HG02943 (cell line): ENCODE data around the gene FBXW4.

Source experiments
- ATAC-seq: cut with Tn5 transposase; IDR thresholded peaks from one replicate; pipeline ENCODE4 v1.9.1; 2021; ENCODE audit warnings: mild to moderate bottlenecking, low read depth, moderate library complexity; ENCODE audit not compliant: unreplicated experiment

FBXW4 gene

GRCh38 chr10:101704331-101704730 is 9.4 kb upstream of the FBXW4 start:
- no peak for ATAC-seq

- ATAC-seq: no peak
Observed at GRCh38 chr10:101696632-101697031, 1.7 kb upstream of the FBXW4 start.

- ATAC-seq: no peak
Observed at GRCh38 chr10:101695404-101695890, 477 bp upstream of the FBXW4 start.

- ATAC-seq: peak; percentile 50
Observed at GRCh38 chr10:101693978-101694673, 844 bp downstream of the FBXW4 start.

- peak; percentile 24 for ATAC-seq
Observed at GRCh38 chr10:101693651-101693977, 1.4 kb downstream of the FBXW4 start.

GRCh38 chr10:101691081-101691480 is 3.9 kb downstream of the FBXW4 start:
- no peak for ATAC-seq

GRCh38 chr10:101690461-101690860 is 4.5 kb downstream of the FBXW4 start:
- ATAC-seq: no peak

- no peak for ATAC-seq
Observed at GRCh38 chr10:101687071-101687658, 7.8 kb downstream of the FBXW4 start.

- no peak for ATAC-seq
Observed at GRCh38 chr10:101686133-101686925, 8.6 kb downstream of the FBXW4 start.

GRCh38 chr10:101684782-101685181 is 10.2 kb downstream of the FBXW4 start:
- ATAC-seq: no peak

GRCh38 chr10:101683276-101683675 is 11.7 kb downstream of the FBXW4 start:
- ATAC-seq: no peak

- no peak for ATAC-seq
Observed at GRCh38 chr10:101682172-101682825, 12.7 kb downstream of the FBXW4 start.

- no peak for ATAC-seq
Observed at GRCh38 chr10:101676565-101676964, 18.4 kb downstream of the FBXW4 start.

- ATAC-seq: no peak
Observed at GRCh38 chr10:101675115-101675514, 19.9 kb downstream of the FBXW4 start.

- ATAC-seq: no peak
Observed at GRCh38 chr10:101672536-101672935, 22.4 kb downstream of the FBXW4 start.

- ATAC-seq: no peak
Observed at GRCh38 chr10:101671453-101671852, 23.5 kb downstream of the FBXW4 start.

GRCh38 chr10:101670635-101671034 is 24.3 kb downstream of the FBXW4 start:
- ATAC-seq: no peak

- ATAC-seq: no peak
Observed at GRCh38 chr10:101669181-101669580, 25.8 kb downstream of the FBXW4 start.

GRCh38 chr10:101668566-101668965 is 26.4 kb downstream of the FBXW4 start:
- ATAC-seq: no peak

- ATAC-seq: no peak
Observed at GRCh38 chr10:101666083-101666482, 28.9 kb downstream of the FBXW4 start.

GRCh38 chr10:101663097-101663496 is 31.9 kb downstream of the FBXW4 start:
- no peak for ATAC-seq
